Measurements from ENCODE around the gene MTMR4.
A peak's percentile ranks its signal among the peaks of the same experiment; 100 is the strongest.
"Not testable (repeated sequence)": the region's sequence is repeated elsewhere in the genome, so short reads cannot be mapped to it uniquely, and the experiment has no call there.

Gene MTMR4

DNA sequence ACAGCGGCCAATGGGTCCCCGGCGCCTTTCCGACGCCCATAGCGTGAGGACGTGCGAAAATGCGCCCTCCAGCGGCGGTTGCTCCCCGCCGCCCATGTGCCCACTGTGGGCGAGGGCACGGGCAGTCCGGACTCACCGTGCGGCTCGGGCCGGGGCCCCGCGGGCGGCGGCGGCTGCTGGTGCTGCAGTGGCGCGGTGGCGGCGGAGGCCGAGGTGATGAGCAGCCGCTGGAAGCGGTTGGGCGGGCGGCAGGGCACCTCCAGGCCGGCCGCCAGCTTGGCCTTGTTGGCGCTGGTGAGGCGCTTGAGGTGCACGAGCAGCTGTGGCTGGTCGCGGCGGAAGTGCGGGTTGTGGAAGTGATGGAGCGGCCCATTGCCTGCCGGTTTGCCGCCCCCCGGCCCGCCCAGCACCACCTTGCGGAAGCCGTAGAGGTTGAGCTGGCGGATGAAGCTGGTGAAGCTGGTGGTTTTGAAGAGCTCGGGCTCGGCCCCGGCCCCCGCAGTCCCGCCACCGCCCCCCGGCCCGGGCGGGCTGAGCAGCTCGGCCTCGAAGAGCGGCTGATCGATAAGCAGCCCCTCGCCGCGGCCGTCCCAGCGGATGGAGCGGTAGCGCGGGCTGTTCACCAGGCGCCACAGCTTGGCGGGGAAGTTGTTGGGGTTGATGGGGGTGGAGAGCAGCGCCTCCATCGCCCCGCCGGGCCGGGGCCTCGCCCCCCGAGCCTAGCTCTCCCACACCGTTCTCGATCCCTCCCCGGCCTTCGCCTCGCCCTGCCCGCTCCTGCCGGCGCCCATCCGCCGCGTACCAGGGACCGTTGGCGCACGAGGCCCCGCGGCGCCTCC, 26.6 kb downstream of the MTMR4 start, which contains the start of gene HSF5:
HSF5 (minus strand) TSS at position 820 of the 839 bp plus-strand sequence; CDS start at position 686, 134 bp downstream.
- no peak for DNase-seq
- H3K27ac ChIP-seq = no peak within 1 kb of the TSS
- peak within 1 kb of the TSS; percentile 31 for H3K4me3 ChIP-seq (ENCODE audit: low read depth, low read length)
- in situ Hi-C loops (cut with HindIII; ENCODE audit: low pct_ligation_motif_present, low sequenced_read_pairs) = no loop called here
- TF ChIP-seq, protein P1, sequence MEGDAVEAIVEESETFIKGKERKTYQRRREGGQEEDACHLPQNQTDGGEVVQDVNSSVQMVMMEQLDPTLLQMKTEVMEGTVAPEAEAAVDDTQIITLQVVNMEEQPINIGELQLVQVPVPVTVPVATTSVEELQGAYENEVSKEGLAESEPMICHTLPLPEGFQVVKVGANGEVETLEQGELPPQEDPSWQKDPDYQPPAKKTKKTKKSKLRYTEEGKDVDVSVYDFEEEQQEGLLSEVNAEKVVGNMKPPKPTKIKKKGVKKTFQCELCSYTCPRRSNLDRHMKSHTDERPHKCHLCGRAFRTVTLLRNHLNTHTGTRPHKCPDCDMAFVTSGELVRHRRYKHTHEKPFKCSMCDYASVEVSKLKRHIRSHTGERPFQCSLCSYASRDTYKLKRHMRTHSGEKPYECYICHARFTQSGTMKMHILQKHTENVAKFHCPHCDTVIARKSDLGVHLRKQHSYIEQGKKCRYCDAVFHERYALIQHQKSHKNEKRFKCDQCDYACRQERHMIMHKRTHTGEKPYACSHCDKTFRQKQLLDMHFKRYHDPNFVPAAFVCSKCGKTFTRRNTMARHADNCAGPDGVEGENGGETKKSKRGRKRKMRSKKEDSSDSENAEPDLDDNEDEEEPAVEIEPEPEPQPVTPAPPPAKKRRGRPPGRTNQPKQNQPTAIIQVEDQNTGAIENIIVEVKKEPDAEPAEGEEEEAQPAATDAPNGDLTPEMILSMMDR (IDR thresholded peaks at IDR 0.05; ENCODE audit: low read depth, low read length, missing control alignments) = peak; percentile 36
- peaks cover 21% of the 10 kb centered on the region for H3K36me3 ChIP-seq (replicated peaks)
- H3K27me3 ChIP-seq (replicated peaks) = no peaks in the 10 kb centered on the region

DNA sequence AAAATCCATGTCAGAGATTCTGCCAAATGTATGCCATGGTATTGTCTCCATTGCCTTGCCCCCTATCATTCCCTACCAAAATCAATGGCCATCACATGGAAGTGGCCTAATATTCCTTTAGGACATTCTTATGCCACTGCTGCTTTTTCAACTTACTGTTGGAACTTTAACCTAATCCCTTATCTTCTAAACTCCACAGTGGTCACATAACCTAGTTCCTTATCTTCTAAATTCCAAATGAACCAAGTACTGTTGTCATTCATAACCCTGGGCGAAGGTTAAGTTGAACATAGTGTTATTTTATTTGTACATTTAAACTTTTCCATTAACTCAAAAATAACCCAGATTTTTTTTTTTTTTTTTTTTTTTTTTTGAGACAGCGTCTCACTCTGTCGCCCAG, 29.8 kb downstream of the MTMR4 start:
- H3K36me3 ChIP-seq (replicated peaks) = no peaks in the 10 kb centered on the region
- no peak overlapping the region for H3K27ac ChIP-seq
- in situ Hi-C loops (cut with HindIII; ENCODE audit: low pct_ligation_motif_present, low sequenced_read_pairs) = no loop called here
- TF ChIP-seq, protein P1 (IDR thresholded peaks at IDR 0.05; ENCODE audit: low read depth, low read length, missing control alignments) = no peak
- H3K27me3 ChIP-seq (replicated peaks) = no peaks in the 10 kb centered on the region
- no peak overlapping the region for H3K4me3 ChIP-seq (ENCODE audit: low read depth, low read length)
- DNase-seq = no peak

DNA sequence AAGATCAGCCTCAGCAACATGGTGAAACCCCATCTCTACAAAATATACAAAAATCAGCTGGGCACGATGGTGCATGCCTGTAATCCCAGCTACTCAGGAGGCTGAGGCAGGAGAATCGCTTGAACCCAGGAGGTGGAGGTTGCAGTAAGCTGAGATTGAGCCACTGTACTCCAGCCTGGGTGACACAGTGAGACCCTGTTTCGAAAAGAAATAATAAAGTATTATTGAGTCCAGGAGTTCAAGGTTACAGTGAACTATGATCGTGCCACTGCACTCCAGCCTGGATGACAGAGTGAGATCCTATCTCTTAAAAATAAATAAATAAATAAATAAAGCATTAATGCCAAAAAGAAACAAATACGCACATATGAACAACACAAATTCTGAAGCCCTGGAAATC, 32.6 kb downstream of the MTMR4 start:
- in situ Hi-C loops (cut with HindIII; ENCODE audit: low pct_ligation_motif_present, low sequenced_read_pairs); H3K36me3 ChIP-seq (replicated peaks); DNase-seq; H3K27ac ChIP-seq; H3K4me3 ChIP-seq (ENCODE audit: low read depth, low read length); H3K27me3 ChIP-seq (replicated peaks): not testable (repeated sequence)

DNA sequence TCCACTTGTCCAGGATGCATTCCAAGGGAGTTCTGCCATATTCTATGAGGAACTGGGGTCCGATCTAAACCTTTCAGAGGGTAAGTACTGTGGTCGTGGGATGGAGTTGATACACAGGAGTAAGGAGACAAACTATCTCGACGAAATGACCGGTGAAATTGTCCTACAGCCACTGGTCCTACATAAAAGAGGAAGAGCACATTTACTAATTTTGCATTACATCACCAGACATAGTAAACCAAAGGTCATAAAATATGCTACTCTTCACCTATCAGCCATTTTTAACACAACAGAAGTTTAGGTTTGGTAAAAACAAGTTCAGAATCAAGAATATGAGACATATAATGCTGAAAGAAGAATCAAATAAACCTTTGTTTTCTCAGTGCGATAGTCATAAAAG, 34.3 kb downstream of the MTMR4 start:
- no peaks in the 10 kb centered on the region for H3K36me3 ChIP-seq (replicated peaks)
- H3K4me3 ChIP-seq (ENCODE audit: low read depth, low read length) = no peak overlapping the region
- no peaks in the 10 kb centered on the region for H3K27me3 ChIP-seq (replicated peaks)
- no peak overlapping the region for H3K27ac ChIP-seq
- in situ Hi-C loops (cut with HindIII; ENCODE audit: low pct_ligation_motif_present, low sequenced_read_pairs) = no loop called here
- TF ChIP-seq, protein P1 (IDR thresholded peaks at IDR 0.05; ENCODE audit: low read depth, low read length, missing control alignments) = no peak
- DNase-seq = no peak

DNA sequence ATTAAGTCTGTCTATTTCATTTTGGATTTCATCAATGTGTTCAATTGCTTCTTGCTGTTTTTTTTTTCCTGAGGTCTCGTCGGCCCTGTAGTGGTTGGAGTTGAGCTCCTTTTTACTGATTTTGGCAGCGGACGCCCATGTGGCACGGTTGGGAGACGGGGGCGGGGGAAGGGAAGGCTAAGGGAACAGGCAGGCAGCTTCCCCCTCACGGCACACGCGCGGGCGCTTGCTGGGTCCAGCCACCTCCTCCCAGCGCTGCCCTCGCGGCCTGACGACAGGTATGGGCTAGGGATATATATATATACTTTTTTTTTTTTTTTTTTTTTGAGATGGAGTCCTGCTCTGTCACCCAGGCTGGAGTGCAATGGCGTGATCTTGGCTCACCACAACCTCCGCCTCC, 37.6 kb downstream of the MTMR4 start:
- Histone ChIP-seq H3K27ac (no peak overlapping the region), H3K36me3 (replicated peaks) (no peaks in the 10 kb centered on the region), H3K4me3 (ENCODE audit: low read depth, low read length) (no peak overlapping the region), H3K27me3 (replicated peaks) (no peaks in the 10 kb centered on the region)
- in situ Hi-C loops (cut with HindIII; ENCODE audit: low pct_ligation_motif_present, low sequenced_read_pairs) = no loop called here
- DNase-seq = no peak
- TF ChIP-seq, protein P1 (IDR thresholded peaks at IDR 0.05; ENCODE audit: low read depth, low read length, missing control alignments) = no peak

DNA sequence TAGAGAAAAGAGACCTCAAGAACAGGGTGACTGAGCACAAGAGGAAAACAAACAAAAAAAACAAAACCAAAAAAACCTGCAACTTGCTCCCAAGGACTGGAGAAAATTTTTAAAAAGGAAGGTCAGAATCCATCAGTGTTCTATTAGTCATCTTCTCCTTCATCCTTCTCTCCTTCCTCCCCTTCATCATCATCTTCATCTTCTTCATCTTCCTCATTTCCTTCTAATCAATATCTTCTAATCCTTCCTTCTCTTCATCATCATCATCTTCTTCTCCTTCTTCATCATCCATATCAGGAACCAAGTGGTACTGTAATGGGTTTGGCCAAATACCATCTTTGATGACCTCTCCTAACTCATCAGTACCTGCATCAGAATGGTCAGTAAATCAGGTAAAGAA, 38.5 kb downstream of the MTMR4 start:
- H3K36me3 ChIP-seq (replicated peaks) = no peaks in the 10 kb centered on the region
- no peak overlapping the region for H3K4me3 ChIP-seq (ENCODE audit: low read depth, low read length)
- H3K27ac ChIP-seq = no peak overlapping the region
- no peaks in the 10 kb centered on the region for H3K27me3 ChIP-seq (replicated peaks)
- TF ChIP-seq, protein P1 (IDR thresholded peaks at IDR 0.05; ENCODE audit: low read depth, low read length, missing control alignments) = no peak
- in situ Hi-C loops (cut with HindIII; ENCODE audit: low pct_ligation_motif_present, low sequenced_read_pairs) = no loop called here
- no peak for DNase-seq
